Dendritic cell treated with granulocyte-macrophage colony-stimulating factor and Interleukin-4, amounts not matched to agents 40 ng/mL and 50 ng/mL, for 4 days (primary cell): Measurements from ENCODE around the gene CYP19A1.

Experiments
- H3K27ac Mint-ChIP-seq: one replicate; pipeline ENCODE4 v1.8.0; 2022; ENCODE audit warnings: mild to moderate bottlenecking, mixed read lengths
- H3K27me3 Mint-ChIP-seq: one replicate; pipeline ENCODE4 v1.8.0; 2022; ENCODE audit warnings: mild to moderate bottlenecking, mixed read lengths
- H3K36me3 Mint-ChIP-seq: one replicate; pipeline ENCODE4 v1.8.0; 2022; ENCODE audit warnings: low read depth, mixed read lengths
- H3K4me1 Mint-ChIP-seq: one replicate; pipeline ENCODE4 v1.8.0; 2022; ENCODE audit warnings: low read depth, mixed read lengths
- H3K4me3 Mint-ChIP-seq: one replicate; pipeline ENCODE4 v1.8.0; 2022; ENCODE audit warnings: mild to moderate bottlenecking, moderate library complexity, mixed read lengths
- H3K9me3 Mint-ChIP-seq: one replicate; pipeline ENCODE4 v1.8.0; 2022; ENCODE audit warnings: mixed read lengths
- intact Hi-C: fragments of 100-400 bp; cut with micrococcal nuclease; formaldehyde crosslinking; loops from one replicate; pipeline ENCODE4 v1.15.0; 2022

The CYP19A1 gene

GRCh38 chr15:51325167-51325566 is 13.2 kb downstream of the CYP19A1 start:
- Mint-ChIP-seq H3K36me3 (no peaks in the 10 kb centered on the region), H3K27ac (no peak overlapping the region), H3K4me3 (no peak overlapping the region), H3K9me3 (no peaks in the 10 kb centered on the region), H3K4me1 (peaks cover 40% of the 10 kb centered on the region), H3K27me3 (no peaks in the 10 kb centered on the region)
- intact Hi-C loops, result no loop called here

GRCh38 chr15:51323749-51324148 is 14.6 kb downstream of the CYP19A1 start:
- no peaks in the 10 kb centered on the region for H3K36me3 Mint-ChIP-seq
- H3K4me3 Mint-ChIP-seq, result no peak overlapping the region
- intact Hi-C loops, result loop anchor here (1.0 kb wide), 1 partner anchor 11 kb away; no protein-coding TSS in a partner anchor
- H3K9me3 Mint-ChIP-seq, result no peaks in the 10 kb centered on the region
- H3K27ac Mint-ChIP-seq, result peak overlapping the region; percentile 35
- no peaks in the 10 kb centered on the region for H3K27me3 Mint-ChIP-seq
- peaks cover 35% of the 10 kb centered on the region for H3K4me1 Mint-ChIP-seq

DNA sequence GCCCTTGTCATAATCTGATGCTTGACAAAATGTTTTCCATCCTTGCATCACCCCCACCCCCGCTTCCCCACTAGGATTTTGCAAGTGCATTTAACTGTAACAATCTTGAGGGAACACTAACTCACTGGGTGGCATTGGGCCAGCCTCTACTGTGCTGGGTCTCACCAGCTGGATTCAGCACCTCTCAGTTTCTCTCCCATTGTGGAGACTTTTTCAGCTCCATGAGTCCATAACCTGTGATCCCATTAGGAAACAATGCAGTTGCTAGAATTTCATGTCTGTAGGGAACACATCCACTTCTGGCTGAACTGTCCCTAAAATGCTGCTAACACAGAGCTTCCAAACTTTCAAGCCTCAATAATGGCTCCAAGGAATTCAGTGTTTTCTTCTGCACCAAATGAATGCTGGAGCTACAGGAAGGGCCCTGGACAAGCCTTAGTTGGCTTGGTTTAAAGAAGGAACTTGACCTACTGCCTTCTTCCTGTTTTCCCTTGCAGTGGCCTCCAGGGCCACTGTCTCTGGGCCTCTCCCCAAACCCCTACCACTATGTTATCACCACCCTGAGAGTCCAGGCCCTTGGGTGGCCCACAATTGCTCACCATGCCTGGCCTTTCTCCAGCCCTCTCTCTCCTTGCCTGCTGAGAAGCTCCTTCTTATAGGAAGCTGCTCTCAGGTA is 15.6 kb downstream of the CYP19A1 start:
- H3K4me3 Mint-ChIP-seq, result no peak overlapping the region
- H3K4me1 Mint-ChIP-seq, result peaks cover 32% of the 10 kb centered on the region
- intact Hi-C loops, result no loop called here
- H3K9me3 Mint-ChIP-seq, result no peaks in the 10 kb centered on the region
- no peaks in the 10 kb centered on the region for H3K36me3 Mint-ChIP-seq
- H3K27ac Mint-ChIP-seq, result peak overlapping the region; percentile 68
- H3K27me3 Mint-ChIP-seq, result no peaks in the 10 kb centered on the region

DNA sequence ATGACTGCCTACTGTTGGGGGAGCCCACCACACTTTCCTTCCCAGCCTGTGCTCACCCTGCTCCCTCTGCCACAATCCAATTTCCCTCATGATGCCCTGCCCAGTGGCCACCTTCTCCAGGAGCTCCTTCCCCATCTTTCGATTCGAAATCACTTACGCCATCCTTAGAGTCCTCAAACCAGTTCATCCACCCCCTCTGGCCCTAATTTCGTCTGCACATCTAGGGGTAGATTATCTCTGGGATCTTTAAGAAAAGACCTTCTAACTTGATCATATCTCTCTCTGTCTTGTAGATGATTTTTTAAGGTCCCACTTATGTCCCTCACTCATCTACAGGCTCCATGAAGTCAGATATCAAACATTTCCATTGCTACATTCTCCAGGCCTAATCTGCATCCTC is 17.1 kb downstream of the CYP19A1 start:
- Mint-ChIP-seq H3K4me1 (peaks cover 32% of the 10 kb centered on the region), H3K9me3 (no peaks in the 10 kb centered on the region), H3K4me3 (no peak overlapping the region), H3K27me3 (no peaks in the 10 kb centered on the region), H3K27ac (peak overlapping the region; percentile 9), H3K36me3 (no peaks in the 10 kb centered on the region)
- intact Hi-C loops, result no loop called here

GRCh38 chr15:51320843-51321242 is 17.6 kb downstream of the CYP19A1 start:
- intact Hi-C loops, result no loop called here
- H3K4me1 Mint-ChIP-seq, result peaks cover 32% of the 10 kb centered on the region
- no peaks in the 10 kb centered on the region for H3K9me3 Mint-ChIP-seq
- no peaks in the 10 kb centered on the region for H3K36me3 Mint-ChIP-seq
- H3K27me3 Mint-ChIP-seq, result no peaks in the 10 kb centered on the region
- H3K4me3 Mint-ChIP-seq, result no peak overlapping the region
- peak overlapping the region; percentile 9 for H3K27ac Mint-ChIP-seq

- H3K27ac Mint-ChIP-seq, result no peak overlapping the region
- H3K4me3 Mint-ChIP-seq, result no peak overlapping the region
- peaks cover 32% of the 10 kb centered on the region for H3K4me1 Mint-ChIP-seq
- no peaks in the 10 kb centered on the region for H3K9me3 Mint-ChIP-seq
- no peaks in the 10 kb centered on the region for H3K36me3 Mint-ChIP-seq
- intact Hi-C loops, result no loop called here
- peaks cover 2% of the 10 kb centered on the region for H3K27me3 Mint-ChIP-seq
Observed at GRCh38 chr15:51319539-51319938, 18.9 kb downstream of the CYP19A1 start.

DNA sequence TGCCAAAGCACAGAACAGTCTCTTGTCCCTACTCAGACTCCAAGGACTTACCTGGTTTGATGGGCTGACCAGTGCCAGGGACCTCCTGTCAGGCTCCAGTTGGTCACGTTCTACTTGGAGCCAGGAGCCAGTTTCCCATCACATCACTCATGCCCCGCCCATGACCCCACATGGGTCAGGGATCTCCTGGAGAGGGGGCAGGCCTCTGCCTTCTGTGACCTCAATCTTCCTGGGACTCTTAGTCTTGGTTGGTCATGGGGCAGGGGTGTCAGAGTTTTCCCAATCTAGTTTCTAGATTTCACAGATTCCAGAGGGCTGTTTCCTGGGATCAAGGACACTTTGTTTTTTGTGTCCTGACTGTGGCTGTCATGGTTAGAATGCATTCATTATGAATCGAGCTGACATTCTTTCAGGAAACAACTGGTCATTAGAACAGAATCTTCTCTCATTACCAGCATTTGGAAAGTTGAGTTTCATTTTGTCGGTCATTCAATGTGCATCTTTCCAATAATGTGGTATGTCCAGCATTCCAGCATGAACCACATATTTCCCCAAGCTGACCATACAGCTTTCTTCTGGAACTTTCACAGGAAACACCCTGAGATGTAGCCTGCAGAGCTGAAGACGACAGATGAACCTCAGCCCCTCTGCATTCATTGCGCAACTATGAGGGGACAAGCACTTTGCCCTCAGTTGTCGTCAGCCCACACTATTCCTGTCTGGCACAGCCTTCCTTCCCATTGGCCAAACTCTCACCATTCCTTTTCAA is 19.8 kb downstream of the CYP19A1 start:
- H3K36me3 Mint-ChIP-seq, result no peaks in the 10 kb centered on the region
- peaks cover 2% of the 10 kb centered on the region for H3K27me3 Mint-ChIP-seq
- intact Hi-C loops, result no loop called here
- no peaks in the 10 kb centered on the region for H3K9me3 Mint-ChIP-seq
- H3K4me3 Mint-ChIP-seq, result no peak overlapping the region
- H3K27ac Mint-ChIP-seq, result no peak overlapping the region
- peaks cover 29% of the 10 kb centered on the region for H3K4me1 Mint-ChIP-seq

GRCh38 chr15:51316636-51317035 is 21.8 kb downstream of the CYP19A1 start:
- intact Hi-C loops, result no loop called here
- H3K27ac Mint-ChIP-seq, result no peak overlapping the region

DNA sequence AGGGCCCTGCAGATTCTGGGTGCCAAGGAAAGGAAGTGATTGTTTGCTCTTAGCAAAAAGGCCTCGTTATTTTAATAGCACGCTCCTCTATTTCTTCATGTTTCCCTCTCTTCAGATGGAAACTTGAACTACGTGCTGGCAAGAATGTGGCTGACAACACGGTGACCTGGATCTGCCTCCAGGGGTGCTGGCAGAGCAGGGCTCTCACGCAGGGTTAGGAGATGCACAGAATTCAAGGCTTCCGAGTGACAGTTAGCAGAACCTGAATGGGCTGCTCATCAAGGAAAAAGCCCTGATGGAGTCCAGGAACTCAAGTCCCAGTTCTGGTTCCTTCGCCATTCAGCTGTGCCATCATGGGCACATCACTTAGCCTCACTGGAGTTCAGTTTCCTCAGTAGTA is 22.7 kb downstream of the CYP19A1 start:
- Mint-ChIP-seq H3K9me3 (no peaks in the 10 kb centered on the region), H3K4me1 (peaks cover 6% of the 10 kb centered on the region), H3K4me3 (no peak overlapping the region), H3K27ac (no peak overlapping the region), H3K27me3 (peaks cover 4% of the 10 kb centered on the region), H3K36me3 (no peaks in the 10 kb centered on the region)
- intact Hi-C loops, result no loop called here

More at GRCh38 chr15:51316636-51317035, 21.8 kb downstream of the CYP19A1 start:
- no peaks in the 10 kb centered on the region for H3K9me3 Mint-ChIP-seq
- no peak overlapping the region for H3K4me3 Mint-ChIP-seq
- no peaks in the 10 kb centered on the region for H3K36me3 Mint-ChIP-seq
- H3K27me3 Mint-ChIP-seq, result peaks cover 4% of the 10 kb centered on the region
- peaks cover 15% of the 10 kb centered on the region for H3K4me1 Mint-ChIP-seq

- H3K36me3 Mint-ChIP-seq, result no peaks in the 10 kb centered on the region
- H3K4me1 Mint-ChIP-seq, result peaks cover 10% of the 10 kb centered on the region
- H3K9me3 Mint-ChIP-seq, result no peaks in the 10 kb centered on the region
- H3K4me3 Mint-ChIP-seq, result no peak overlapping the region
- H3K27ac Mint-ChIP-seq, result no peak overlapping the region
- peaks cover 4% of the 10 kb centered on the region for H3K27me3 Mint-ChIP-seq
- intact Hi-C loops, result no loop called here
Observed at GRCh38 chr15:51314391-51315337, 23.7 kb downstream of the CYP19A1 start.

- Mint-ChIP-seq H3K27ac (no peak overlapping the region), H3K27me3 (peaks cover 4% of the 10 kb centered on the region), H3K4me1 (peaks cover 11% of the 10 kb centered on the region), H3K36me3 (no peaks in the 10 kb centered on the region), H3K4me3 (no peak overlapping the region), H3K9me3 (no peaks in the 10 kb centered on the region)
- intact Hi-C loops, result no loop called here
Observed at GRCh38 chr15:51313644-51314280, 24.6 kb downstream of the CYP19A1 start.

- H3K9me3 Mint-ChIP-seq, result no peaks in the 10 kb centered on the region
- intact Hi-C loops, result no loop called here
- H3K27me3 Mint-ChIP-seq, result peaks cover 7% of the 10 kb centered on the region
- H3K4me1 Mint-ChIP-seq, result peaks cover 19% of the 10 kb centered on the region
- H3K36me3 Mint-ChIP-seq, result no peaks in the 10 kb centered on the region
- no peak overlapping the region for H3K27ac Mint-ChIP-seq
- H3K4me3 Mint-ChIP-seq, result no peak overlapping the region
Observed at GRCh38 chr15:51313074-51313393, 25.4 kb downstream of the CYP19A1 start.

- peaks cover 7% of the 10 kb centered on the region for H3K27me3 Mint-ChIP-seq
- no peak overlapping the region for H3K27ac Mint-ChIP-seq
- H3K9me3 Mint-ChIP-seq, result no peaks in the 10 kb centered on the region
- H3K36me3 Mint-ChIP-seq, result no peaks in the 10 kb centered on the region
- intact Hi-C loops, result no loop called here
- peaks cover 25% of the 10 kb centered on the region for H3K4me1 Mint-ChIP-seq
- H3K4me3 Mint-ChIP-seq, result no peak overlapping the region
Observed at GRCh38 chr15:51312166-51313073, 26.0 kb downstream of the CYP19A1 start.
